ENCODE measurements around the gene FAM181A. TPM values are rescaled to one million over a fixed set of nuclear protein-coding genes. Genes with fewer than 3 reads are reported as not detected.

The FAM181A gene
- total RNA-seq, 1 donor from 2014 or later: not detected

- no peak for FAIRE-seq
- no peak overlapping the region for H3K4me3 ChIP-seq (ENCODE audit: low read depth, low read length)
- H3K36me3 ChIP-seq (ENCODE audit: control insufficient read depth, insufficient read depth, low read length): no peaks in the 10 kb centered on the region
- no peaks in the 10 kb centered on the region for H3K27me3 ChIP-seq (ENCODE audit: control insufficient read depth, insufficient read depth, low read length)
- no peak for DNase-seq (ENCODE audit: low read depth)
- TF ChIP-seq CTCF (IDR thresholded peaks at IDR 0.05; ENCODE audit: insufficient read depth, low read length, severe bottlenecking): no peak
These were observed 1.3 kb downstream of the FAM181A start for GRCh38 chr14:93928184-93929047.

- FAIRE-seq: no peak
- H3K27me3 ChIP-seq (ENCODE audit: control insufficient read depth, insufficient read depth, low read length): no peaks in the 10 kb centered on the region
These were observed 1.9 kb downstream of the FAM181A start for GRCh38 chr14:93929048-93929535.

GRCh38 chr14:93929657-93930056, 2.5 kb downstream of the FAM181A start:
- no peaks in the 10 kb centered on the region for H3K27me3 ChIP-seq (ENCODE audit: control insufficient read depth, insufficient read depth, low read length)
- FAIRE-seq (no peak), DNase-seq (ENCODE audit: low read depth) (no peak)
- TF ChIP-seq CTCF (IDR thresholded peaks at IDR 0.05; ENCODE audit: insufficient read depth, low read length, severe bottlenecking): no peak
- no peak overlapping the region for H3K4me3 ChIP-seq (ENCODE audit: low read depth, low read length)
- H3K36me3 ChIP-seq (ENCODE audit: control insufficient read depth, insufficient read depth, low read length): no peaks in the 10 kb centered on the region

More at GRCh38 chr14:93929048-93929535, 1.9 kb downstream of the FAM181A start:
- TF ChIP-seq CTCF (IDR thresholded peaks at IDR 0.05; ENCODE audit: insufficient read depth, low read length, severe bottlenecking): no peak
- no peaks in the 10 kb centered on the region for H3K36me3 ChIP-seq (ENCODE audit: control insufficient read depth, insufficient read depth, low read length)
- no peak for DNase-seq (ENCODE audit: low read depth)
- H3K4me3 ChIP-seq (ENCODE audit: low read depth, low read length): no peak overlapping the region

- H3K36me3 ChIP-seq (ENCODE audit: control insufficient read depth, insufficient read depth, low read length): no peaks in the 10 kb centered on the region
- DNase-seq (ENCODE audit: low read depth) (no peak), FAIRE-seq (no peak)
- H3K27me3 ChIP-seq (ENCODE audit: control insufficient read depth, insufficient read depth, low read length): peaks cover 2% of the 10 kb centered on the region
- H3K4me3 ChIP-seq (ENCODE audit: low read depth, low read length): no peak overlapping the region
- TF ChIP-seq CTCF (IDR thresholded peaks at IDR 0.05; ENCODE audit: insufficient read depth, low read length, severe bottlenecking): no peak
These were observed 3.3 kb downstream of the FAM181A start for GRCh38 chr14:93930296-93930988.

- TF ChIP-seq CTCF (IDR thresholded peaks at IDR 0.05; ENCODE audit: insufficient read depth, low read length, severe bottlenecking): no peak
- DNase-seq (ENCODE audit: low read depth) (no peak), FAIRE-seq (no peak)
- H3K36me3 ChIP-seq (ENCODE audit: control insufficient read depth, insufficient read depth, low read length): no peaks in the 10 kb centered on the region
- no peak overlapping the region for H3K4me3 ChIP-seq (ENCODE audit: low read depth, low read length)
- peaks cover 2% of the 10 kb centered on the region for H3K27me3 ChIP-seq (ENCODE audit: control insufficient read depth, insufficient read depth, low read length)
These were observed 3.8 kb downstream of the FAM181A start for GRCh38 chr14:93930989-93931307.
